Kidney (tissue), 14 donors: Measurements from ENCODE around the gene ANKRD29. TPM values are rescaled to one million over a fixed set of nuclear protein-coding genes. Genes with fewer than 3 reads are reported as not detected.

Experiments used
- DNase-seq, 5 donors: peaks; one replicate each; pipeline ENCODE4 v3.0.0-alpha.2; 2013 to 2020
- FAIRE-seq: peaks from 2 replicates; lab custom pipeline; 2012; peaks lifted over from hg19 to GRCh38; lab: Jason Lieb, UNC
- H3K27ac ChIP-seq, 2 donors: one replicate each; pipeline ENCODE4 v1.7.0; 2013; ENCODE audit warnings: low read depth in 2 of 2, low read length in 2 of 2, inconsistent platforms in 1 of 2
- H3K27me3 ChIP-seq: one replicate; pipeline ENCODE4 v1.7.1; 2013; ENCODE audit warnings: low read length, inconsistent platforms; ENCODE audit not compliant: control insufficient read depth, insufficient read depth
- H3K36me3 ChIP-seq, 3 donors: one replicate each; pipeline versions ENCODE4 v1.7.0 to v1.7.1; 2013; ENCODE audit warnings: low read length in 3 of 3, control low read depth in 1 of 3, inconsistent platforms in 1 of 3; ENCODE audit not compliant: insufficient read depth in 3 of 3, control insufficient read depth in 2 of 3
- H3K4me1 ChIP-seq, 3 donors: one replicate each; pipeline versions ENCODE4 v1.7.0 to v1.7.1; 2013; ENCODE audit warnings: low read length in 3 of 3, inconsistent platforms in 1 of 3, low read depth in 1 of 3; ENCODE audit not compliant: control insufficient read depth in 2 of 3, insufficient read depth in 2 of 3
- H3K4me3 ChIP-seq, 3 donors: one replicate each; pipeline versions ENCODE4 v1.7.0 to v1.8.1; 2013; ENCODE audit warnings: low read length in 3 of 3, control low read depth in 1 of 3, inconsistent platforms in 1 of 3
- H3K9ac ChIP-seq, 3 donors: one replicate each; pipeline versions ENCODE4 v1.7.0 to v1.7.1; 2013; ENCODE audit warnings: low read length in 3 of 3, control low read depth in 1 of 3, inconsistent platforms in 1 of 3
- H3K9me3 ChIP-seq, 3 donors: one replicate each; pipeline versions ENCODE4 v1.7.0 to v1.7.1; 2013; ENCODE audit warnings: low read length in 3 of 3, control low read depth in 1 of 3, inconsistent platforms in 1 of 3; ENCODE audit not compliant: control insufficient read depth in 2 of 3, insufficient read depth in 1 of 3
- CTCF ChIP-seq: IDR thresholded peaks from 3 replicates; pipeline ENCODE4 v1.5.1; 2012; ENCODE audit warnings: mild to moderate bottlenecking, moderate library complexity, borderline replicate concordance; ENCODE audit not compliant: insufficient read depth; ENCODE audit errors: extremely low read depth
- intact Hi-C: fragments of 100-400 bp; cut with DNase I; formaldehyde crosslinking; loops from one replicate; pipeline ENCODE4 v1.11.1; 2022
- polyA plus RNA-seq: library from polyadenylated mRNA; stranded (reverse); fragments of 350-450 nt; fragmentation: Illumina TruSeq; extraction: RNeasy Lipid Tissue Mini Kit (QIAGEN cat#74804); gene quantifications from one replicate; pipeline ENCODE4 v1.2.3, GENCODE V29; 2014; ENCODE audit warnings: low read depth, low replicate concordance; ENCODE audit not compliant: insufficient read depth
- total RNA-seq: library from RNA; stranded (reverse); fragmentation: NEBNext Ultra II Directional; extraction: Animal tissue kit (Norgen Biotek cat#: 25700); gene quantifications from one replicate; pipeline ENCODE4 v1.2.1, GENCODE V29; 2021
- donor health status: control.
- donor health status: control.
- donor health status: control.
- donor health status: control.
- donor health status: control.
- donor health status: DM: yes; HTN: yes; CAD: no.
- donor health status: Normal renal cell carcinoma (clear cell type).

Gene ANKRD29
- total and polyA plus RNA-seq, 2 donors from 2014 or later: 4.9 to 5.2 TPM

GRCh38 chr18:23673725-23674124 is 11.0 kb upstream of the ANKRD29 start:
- no peaks in the 10 kb centered on the region for H3K36me3 ChIP-seq
- FAIRE-seq: no peak
- no peak for DNase-seq
- H3K27ac ChIP-seq: no peak overlapping the region
- H3K9me3 ChIP-seq: no peaks in the 10 kb centered on the region
- intact Hi-C loops: no loop called here
- H3K4me1 ChIP-seq: no peaks in the 10 kb centered on the region
- no peaks in the 10 kb centered on the region for H3K27me3 ChIP-seq
- no peak overlapping the region for H3K4me3 ChIP-seq
- H3K9ac ChIP-seq: no peak overlapping the region
- no peak for TF ChIP-seq CTCF

- H3K27me3 ChIP-seq: no peaks in the 10 kb centered on the region
- intact Hi-C loops: no loop called here
- no peaks in the 10 kb centered on the region for H3K4me1 ChIP-seq
- FAIRE-seq (no peak), DNase-seq (no peak)
- H3K4me3 ChIP-seq: no peak overlapping the region
- H3K27ac ChIP-seq: no peak overlapping the region
- H3K9me3 ChIP-seq: no peaks in the 10 kb centered on the region
- H3K36me3 ChIP-seq: no peaks in the 10 kb centered on the region
- no peak overlapping the region for H3K9ac ChIP-seq
- no peak for TF ChIP-seq CTCF
Observed at GRCh38 chr18:23671564-23671963, 8.9 kb upstream of the ANKRD29 start.

- TF ChIP-seq CTCF: no peak
- H3K4me1 ChIP-seq: no peaks in the 10 kb centered on the region
- no peaks in the 10 kb centered on the region for H3K36me3 ChIP-seq
- H3K4me3 ChIP-seq: no peak overlapping the region
- H3K9me3 ChIP-seq: no peaks in the 10 kb centered on the region
- DNase-seq: no peak
- no peaks in the 10 kb centered on the region for H3K27me3 ChIP-seq
- no peak overlapping the region for H3K9ac ChIP-seq
- no peak for FAIRE-seq
- H3K27ac ChIP-seq: no peak overlapping the region
- intact Hi-C loops: no loop called here
Observed at GRCh38 chr18:23669804-23670405, 7.2 kb upstream of the ANKRD29 start.
